HepG2 (cell line): ENCODE results near the gene MCC. TPM values are rescaled to one million over a fixed set of nuclear protein-coding genes. Genes with fewer than 3 reads are reported as not detected.

ENCODE experiments used
- ATAC-seq: fragments of 200-7000 bp; cut with Tn5 transposase; 3 replicates; pipeline ENCODE4 v1.9.1; 2020; ENCODE audit warnings: mild to moderate bottlenecking, moderate library complexity
- BruUV-seq: library from RNA; stranded (reverse); fragments of 400-500 nt; replicated peaks from 2 replicates; lab custom pipeline; 2021; lab: Mats Ljungman, UMichigan
- CTCF ChIA-PET: fragments of 300-600 bp; formaldehyde crosslinking; extraction: SDS; loops from one replicate; lab custom pipeline; 2021; ENCODE audit warnings: low total read pairs, inconsistent platforms, low intra/inter-chr PET ratio; lab: Yijun Ruan, JAX
- POLR2A ChIA-PET: fragments of 350-600 bp; sonication (Branson Sonifier 250); formaldehyde crosslinking; loops from one replicate; lab custom pipeline; 2020; ENCODE audit warnings: antibody characterized with exemption, inconsistent platforms; lab: Yijun Ruan, JAX
- DNase-seq: peaks from one replicate; pipeline ENCODE4 v3.0.0-alpha.2; 2015; ENCODE audit warnings: low spot score
- FAIRE-seq: peaks from 3 replicates; lab custom pipeline; 2011; peaks lifted over from hg19 to GRCh38; lab: Jason Lieb, UNC
- H2AFZ ChIP-seq: one replicate; pipeline ENCODE4 v1.6.1; 2011; ENCODE audit warnings: low read length, inconsistent platforms
- H3K27ac ChIP-seq: fragments of 300-600 bp; 3 replicates; pipeline ENCODE4 v1.8.0; 2011; ENCODE audit warnings: mixed run types, mild to moderate bottlenecking, mixed read lengths, low read length, inconsistent platforms; ENCODE audit not compliant: insufficient read depth; ENCODE audit errors: extremely low read length
- H3K27me3 ChIP-seq, 2 experiments: fragments of 200-600 bp in 1 of 2; 2 replicates in 1 of 2; 3 replicates in 1 of 2; pipeline versions ENCODE4 v1.6.0 to v1.8.0; 2011; ENCODE audit warnings: low read length in 2 of 2, mild to moderate bottlenecking in 2 of 2, moderate library complexity in 2 of 2, inconsistent platforms in 1 of 2; ENCODE audit not compliant: insufficient read depth in 2 of 2, control insufficient read depth in 1 of 2
- H3K36me3 ChIP-seq, 2 experiments: fragments of 200-600 bp in 1 of 2; replicated peaks in 1 of 2; 2 replicates in 1 of 2; 3 replicates in 1 of 2; pipeline versions ENCODE4 v1.5.1 to v1.8.0; 2011; ENCODE audit warnings: low read length in 2 of 2, inconsistent platforms in 1 of 2; ENCODE audit not compliant: insufficient read depth in 2 of 2, control insufficient read depth in 1 of 2
- H3K4me1 ChIP-seq: 2 replicates; pipeline ENCODE4 v1.5.1; 2012; ENCODE audit warnings: low read length, inconsistent platforms; ENCODE audit not compliant: insufficient read depth
- H3K4me2 ChIP-seq: 2 replicates; pipeline ENCODE4 v1.6.0; 2011; ENCODE audit warnings: low read depth, low read length, inconsistent platforms
- H3K4me3 ChIP-seq, 3 experiments: fragments of 200-600 bp in 1 of 3; sonication (generic), shearing (Covaris generic) in 1 of 3; replicated peaks in 1 of 3; 2 replicates each; pipeline ENCODE4 v1.5.1; 2011 to 2016; ENCODE audit warnings: low read length in 3 of 3, inconsistent platforms in 2 of 3, low read depth in 2 of 3, mild to moderate bottlenecking in 2 of 3, control low read depth in 1 of 3, mixed read lengths in 1 of 3; ENCODE audit not compliant: insufficient read depth in 1 of 3
- H3K79me2 ChIP-seq: one replicate; pipeline ENCODE4 v1.6.1; 2011; ENCODE audit warnings: low read length, inconsistent platforms; ENCODE audit not compliant: insufficient read depth
- H3K9ac ChIP-seq: 2 replicates; pipeline ENCODE4 v1.6.0; 2011; ENCODE audit warnings: mild to moderate bottlenecking, low read depth, low read length, inconsistent platforms; ENCODE audit not compliant: insufficient read depth
- H3K9me3 ChIP-seq: 2 replicates; pipeline ENCODE4 v1.5.1; 2012; ENCODE audit warnings: mild to moderate bottlenecking, low read length
- H4K20me1 ChIP-seq: 2 replicates; pipeline ENCODE4 v1.6.0; 2011; ENCODE audit warnings: inconsistent platforms, mild to moderate bottlenecking, low read length, moderate library complexity; ENCODE audit not compliant: insufficient read depth
- EEA1 ChIP-seq: sonication (generic); formaldehyde crosslinking; IDR thresholded peaks from 2 replicates; pipeline ENCODE4 v1.5.1; 2020; ENCODE audit warnings: mild to moderate bottlenecking, missing genetic modification reagents, borderline replicate concordance
- FOXK1 ChIP-seq: sonication (generic); formaldehyde crosslinking; IDR thresholded peaks from 2 replicates; pipeline ENCODE4 v1.4.0; 2020; ENCODE audit warnings: low read depth, missing genetic modification reagents, borderline replicate concordance
- GPN1 ChIP-seq: sonication (generic); formaldehyde crosslinking; IDR thresholded peaks from 2 replicates; pipeline ENCODE4 v1.5.1; 2020; ENCODE audit warnings: missing genetic modification reagents, borderline replicate concordance
- HCFC1 ChIP-seq: fragments of 150-350 bp; IDR thresholded peaks from 2 replicates; pipeline ENCODE4 v1.6.1; 2014; ENCODE audit warnings: low read depth, low read length
- HOXA3 ChIP-seq: sonication (generic); formaldehyde crosslinking; IDR thresholded peaks from 2 replicates; pipeline ENCODE4 v1.5.0; 2020; ENCODE audit warnings: missing genetic modification reagents
- KLF6 ChIP-seq: IDR thresholded peaks from 2 replicates; pipeline ENCODE4 v1.8.0; 2016; ENCODE audit warnings: missing biosample characterization, missing genetic modification reagents
- NCOA2 ChIP-seq: sonication (generic); formaldehyde crosslinking; IDR thresholded peaks from 2 replicates; pipeline ENCODE4 v1.8.0; 2022; ENCODE audit warnings: inconsistent platforms
- PHF20 ChIP-seq: sonication (generic); formaldehyde crosslinking; IDR thresholded peaks from 2 replicates; pipeline ENCODE4 v1.5.0; 2020; ENCODE audit warnings: mild to moderate bottlenecking, missing genetic modification reagents
- SYNCRIP ChIP-seq: fragments of 200-400 bp; formaldehyde crosslinking; IDR thresholded peaks from 2 replicates; pipeline ENCODE4 v1.6.1; 2018; ENCODE audit warnings: mild to moderate bottlenecking, low read depth, low read length; ENCODE audit not compliant: insufficient read depth
- TBP ChIP-seq: sonication (generic); formaldehyde crosslinking; IDR thresholded peaks from 2 replicates; pipeline ENCODE4 v1.5.0; 2020; ENCODE audit warnings: missing genetic modification reagents
- ZNF224 ChIP-seq: sonication (generic); formaldehyde crosslinking; IDR thresholded peaks from 2 replicates; pipeline ENCODE4 v1.5.0; 2020; ENCODE audit warnings: mild to moderate bottlenecking, missing genetic modification reagents
- ZNF282 ChIP-seq: fragments of 450-650 bp; IDR thresholded peaks from 2 replicates; pipeline ENCODE4 v1.6.1; 2018; ENCODE audit not compliant: partially characterized antibody
- ZNF329 ChIP-seq: sonication (generic); formaldehyde crosslinking; IDR thresholded peaks from 2 replicates; pipeline ENCODE4 v1.9.0; 2021; ENCODE audit warnings: low read depth, mild to moderate bottlenecking, missing genetic modification reagents
- ZNF562 ChIP-seq: sonication (generic); formaldehyde crosslinking; IDR thresholded peaks from 2 replicates; pipeline ENCODE4 v1.8.0; 2022; ENCODE audit warnings: missing genetic modification reagents, borderline replicate concordance
- ZSCAN22 ChIP-seq: sonication (generic); formaldehyde crosslinking; IDR thresholded peaks from 2 replicates; pipeline ENCODE4 v1.4.0; 2020; ENCODE audit warnings: mild to moderate bottlenecking, missing genetic modification reagents
- WGBS: methylation state at CpG from one replicate; pipeline ENCODE4 v1.1.6; 2017; ENCODE audit warnings: low lambda C conversion rate; 5-methylcytosine and 5-hydroxymethylcytosine counted together
- in situ Hi-C: cut with HindIII; loops from 2 replicates; pipeline ENCODE4 v1.10.0; 2017; ENCODE audit warnings: low pct_unique_long_range_greater_than_20kb; ENCODE audit not compliant: extremely low pct_ligation_motif_present
- intact Hi-C: fragments of 100-400 bp; cut with micrococcal nuclease; formaldehyde crosslinking; loops from one replicate; pipeline ENCODE4 v1.10.0; 2022; ENCODE audit not compliant: unreplicated experiment
- polyA plus RNA-seq, 8 experiments: library from polyadenylated mRNA; depleted of rRNA in 3 of 8; stranded (reverse) in 7 of 8; unstranded in 1 of 8; fragments of >200 nt; fragmentation: Illumina TruSeq in 4 of 8; extraction: Trizol in 4 of 8; gene quantifications; 2 replicates each; pipeline versions ENCODE4 v1.2.1 to v1.2.3, GENCODE V29; 2011 to 2016; ENCODE audit warnings: low read depth in 4 of 8, missing spikeins in 1 of 8, mixed read lengths in 1 of 8; ENCODE audit not compliant: insufficient read depth in 1 of 8
- total RNA-seq, 5 experiments: library from RNA; depleted of rRNA; stranded (reverse); fragments of >200 nt; fragmentation: Illumina TruSeq; extraction: Trizol; gene quantifications; 2 replicates each; pipeline ENCODE4 v1.2.3, GENCODE V29; 2016; ENCODE audit warnings: low read depth in 1 of 5
- TF ChIP-seq, protein P1 (sequence below): sonication (generic); formaldehyde crosslinking; IDR thresholded peaks from 2 replicates; pipeline ENCODE4 v1.9.0; 2022; ENCODE audit warnings: low read depth, missing genetic modification reagents
- TF ChIP-seq, protein P2 (sequence below): sonication (generic); formaldehyde crosslinking; IDR thresholded peaks from 2 replicates; pipeline ENCODE4 v1.5.0; 2020; ENCODE audit warnings: mild to moderate bottlenecking, missing genetic modification reagents

MCC gene
- total and polyA plus RNA-seq, 2 of the 13 experiments (the other 11 are each of a cell fraction or from before 2014, with no cell fraction given) = 0.55 to 2.4 TPM

DNA sequence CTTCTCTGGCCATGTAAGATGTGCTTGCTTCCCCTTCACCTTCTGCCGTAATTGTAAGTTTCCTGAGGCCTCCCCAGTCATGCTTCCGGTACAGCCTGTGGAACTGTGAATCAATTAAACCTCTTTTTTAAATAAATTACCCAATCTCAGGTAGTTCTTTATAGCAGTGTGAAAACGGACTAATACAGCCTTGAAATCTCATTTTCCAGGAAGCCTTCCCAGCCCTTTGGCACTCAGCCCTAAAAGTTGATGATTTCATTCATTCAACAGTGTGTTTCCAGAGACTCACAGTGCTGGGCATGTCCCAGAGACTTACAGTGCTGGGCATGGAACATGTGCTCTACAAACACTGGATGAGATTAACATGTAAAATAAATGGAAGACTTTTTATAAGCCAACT is 375.8 kb downstream of the MCC start:
- no peak overlapping the region for H2AFZ ChIP-seq
- no peaks in the 10 kb centered on the region for H3K36me3 ChIP-seq
- H3K27ac ChIP-seq = no peak overlapping the region
- intact Hi-C loops = no loop called here
- DNase-seq (no peak), ATAC-seq (no peak), FAIRE-seq (no peak)
- H3K4me3 ChIP-seq = no peak overlapping the region
- no peaks in the 10 kb centered on the region for H3K79me2 ChIP-seq
- in situ Hi-C loops = no loop called here
- no TSS peak for BruUV-seq
- 75% methylated on average over 3 of the region's 3 CpGs for WGBS
- TF ChIP-seq SYNCRIP (no peak), HOXA3 (no peak), PHF20 (CRISPR knock-in tag) (no peak), GPN1 (CRISPR knock-in tag) (no peak), KLF6 (CRISPR knock-in tag) (no peak), EEA1 (no peak), HCFC1 (no peak), ZNF562 (CRISPR knock-in tag) (no peak), ZSCAN22 (CRISPR knock-in tag) (no peak), TBP (CRISPR knock-in tag) (no peak), ZNF224 (CRISPR knock-in tag) (no peak), ZNF329 (CRISPR knock-in tag) (no peak), NCOA2 (CRISPR knock-in tag) (no peak), FOXK1 (no peak), ZNF282 (no peak)
- TF ChIP-seq, protein P1, sequence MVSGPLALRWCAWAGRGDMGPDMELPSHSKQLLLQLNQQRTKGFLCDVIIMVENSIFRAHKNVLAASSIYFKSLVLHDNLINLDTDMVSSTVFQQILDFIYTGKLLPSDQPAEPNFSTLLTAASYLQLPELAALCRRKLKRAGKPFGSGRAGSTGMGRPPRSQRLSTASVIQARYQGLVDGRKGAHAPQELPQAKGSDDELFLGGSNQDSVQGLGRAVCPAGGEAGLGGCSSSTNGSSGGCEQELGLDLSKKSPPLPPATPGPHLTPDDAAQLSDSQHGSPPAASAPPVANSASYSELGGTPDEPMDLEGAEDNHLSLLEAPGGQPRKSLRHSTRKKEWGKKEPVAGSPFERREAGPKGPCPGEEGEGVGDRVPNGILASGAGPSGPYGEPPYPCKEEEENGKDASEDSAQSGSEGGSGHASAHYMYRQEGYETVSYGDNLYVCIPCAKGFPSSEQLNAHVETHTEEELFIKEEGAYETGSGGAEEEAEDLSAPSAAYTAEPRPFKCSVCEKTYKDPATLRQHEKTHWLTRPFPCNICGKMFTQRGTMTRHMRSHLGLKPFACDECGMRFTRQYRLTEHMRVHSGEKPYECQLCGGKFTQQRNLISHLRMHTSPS = no peak
- TF ChIP-seq, protein P2, sequence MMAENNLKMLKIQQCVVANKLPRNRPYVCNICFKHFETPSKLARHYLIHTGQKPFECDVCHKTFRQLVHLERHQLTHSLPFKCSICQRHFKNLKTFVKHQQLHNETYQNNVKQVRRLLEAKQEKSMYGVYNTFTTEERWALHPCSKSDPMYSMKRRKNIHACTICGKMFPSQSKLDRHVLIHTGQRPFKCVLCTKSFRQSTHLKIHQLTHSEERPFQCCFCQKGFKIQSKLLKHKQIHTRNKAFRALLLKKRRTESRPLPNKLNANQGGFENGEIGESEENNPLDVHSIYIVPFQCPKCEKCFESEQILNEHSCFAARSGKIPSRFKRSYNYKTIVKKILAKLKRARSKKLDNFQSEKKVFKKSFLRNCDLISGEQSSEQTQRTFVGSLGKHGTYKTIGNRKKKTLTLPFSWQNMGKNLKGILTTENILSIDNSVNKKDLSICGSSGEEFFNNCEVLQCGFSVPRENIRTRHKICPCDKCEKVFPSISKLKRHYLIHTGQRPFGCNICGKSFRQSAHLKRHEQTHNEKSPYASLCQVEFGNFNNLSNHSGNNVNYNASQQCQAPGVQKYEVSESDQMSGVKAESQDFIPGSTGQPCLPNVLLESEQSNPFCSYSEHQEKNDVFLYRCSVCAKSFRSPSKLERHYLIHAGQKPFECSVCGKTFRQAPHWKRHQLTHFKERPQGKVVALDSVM (CRISPR knock-in tag) = no peak
- TF ChIP-seq, all 625 proteins: peak for 0
- POLR2A ChIA-PET = no interaction called here
- CTCF ChIA-PET = no interaction called here
- Histone ChIP-seq H4K20me1 (no peaks in the 10 kb centered on the region), H3K4me2 (no peak overlapping the region), H3K9me3 (no peaks in the 10 kb centered on the region), H3K4me1 (no peaks in the 10 kb centered on the region), H3K9ac (no peak overlapping the region), H3K27me3 (no peaks in the 10 kb centered on the region)
